Left lung (tissue), 10 donors: ENCODE results near the gene APMAP. TPM values are rescaled to one million over a fixed set of nuclear protein-coding genes. Genes with fewer than 3 reads are reported as not detected.

Experiments used
- ATAC-seq: fragments of 200-7000 bp; cut with Tn5 transposase; one replicate; pipeline ENCODE4 v1.9.1; 2020; ENCODE audit warnings: moderate library complexity
- DNase-seq, 4 donors: peaks; one replicate each; pipeline ENCODE4 v3.0.0-alpha.2; 2013 to 2020
- H3K27ac ChIP-seq, 2 donors: fragments of 200-600 bp; sonication (generic) in 1 of 2; one replicate each; pipeline versions ENCODE4 v1.5.0 to v1.8.0; 2020 to 2021
- H3K27me3 ChIP-seq, 2 donors: fragments of 200-600 bp; sonication (generic) in 1 of 2; one replicate each; pipeline versions ENCODE4 v1.5.0 to v1.8.0; 2020 to 2021
- H3K36me3 ChIP-seq, 2 donors: fragments of 200-600 bp; sonication (generic) in 1 of 2; one replicate each; pipeline versions ENCODE4 v1.5.0 to v1.8.0; 2020 to 2021
- H3K4me1 ChIP-seq, 2 donors: fragments of 200-600 bp; one replicate each; pipeline ENCODE4 v1.8.0; 2021
- H3K4me3 ChIP-seq, 2 donors: fragments of 200-600 bp; sonication (generic) in 1 of 2; one replicate each; pipeline versions ENCODE4 v1.5.0 to v1.8.0; 2020 to 2021; ENCODE audit warnings: mild to moderate bottlenecking in 1 of 2
- H3K9me3 ChIP-seq, 2 donors: fragments of 200-600 bp; sonication (generic) in 1 of 2; one replicate each; pipeline versions ENCODE4 v1.5.0 to v1.8.0; 2020 to 2021
- CTCF ChIP-seq, 2 donors: fragments of 200-600 bp; sonication (generic) in 1 of 2; IDR thresholded peaks; one replicate each; pipeline versions ENCODE4 v1.5.0 to v1.8.0; 2021; ENCODE audit warnings: antibody characterized with exemption in 2 of 2
- intact Hi-C, 2 donors: fragments of 100-400 bp; cut with DNase I; formaldehyde crosslinking; loops; one replicate each; pipeline versions ENCODE4 v1.11.2 to v1.14.2; 2022
- polyA plus RNA-seq, 6 donors: library from polyadenylated mRNA; unstranded; fragments of 120-200 nt; gene quantifications; one replicate each; pipeline ENCODE4 v1.2.1, GENCODE V29; 2013; ENCODE audit not compliant: insufficient read length in 6 of 6
- total RNA-seq, 2 donors: library from RNA; stranded (reverse); fragmentation: NEBNext Ultra II Directional; extraction: Animal tissue kit (Norgen Biotek cat#: 25700); gene quantifications; one replicate each; pipeline ENCODE4 v1.2.1, GENCODE V29; 2021
- donor health status: DM: no; HTN: yes; CAD: no.
- donor health status: DM: no; HTN: no; CAD: no.

Gene APMAP
- total and polyA plus RNA-seq, 8 donors: 76.2 to 90.2 (median 83.1) TPM

DNA sequence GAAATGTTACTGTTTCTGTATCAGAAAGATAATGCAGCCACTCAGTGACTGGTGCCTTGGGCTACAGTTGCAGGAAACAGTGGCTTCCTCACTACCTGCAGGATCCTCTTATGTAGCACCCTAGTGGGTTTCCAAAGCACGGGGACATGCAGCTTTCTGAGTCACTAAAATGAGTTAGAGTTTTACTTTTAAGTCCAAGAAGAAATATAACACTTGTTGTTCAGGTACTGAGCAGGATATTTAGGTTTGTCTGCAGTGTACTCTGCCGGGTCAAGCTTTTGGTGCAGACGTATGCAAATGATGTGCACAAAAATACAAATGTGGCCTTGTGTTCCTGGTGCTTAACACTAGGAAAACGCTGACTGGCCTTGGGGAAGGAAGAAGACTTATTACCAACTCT, 43.4 kb upstream of the APMAP start:
- ATAC-seq (no peak), DNase-seq (no peak)
- Histone ChIP-seq H3K27ac (peak overlapping the region in 1 of 2 donors; percentile 28), H3K4me1 (peaks cover 43 to 74% of the 10 kb centered on the region in 2 donors), H3K27me3 (no peaks in the 10 kb centered on the region), H3K36me3 (no peaks in the 10 kb centered on the region), H3K4me3 (no peak overlapping the region), H3K9me3 (no peaks in the 10 kb centered on the region)
- no peak for TF ChIP-seq CTCF (IDR thresholded peaks at IDR 0.05)
- intact Hi-C loops: no loop called here

DNA sequence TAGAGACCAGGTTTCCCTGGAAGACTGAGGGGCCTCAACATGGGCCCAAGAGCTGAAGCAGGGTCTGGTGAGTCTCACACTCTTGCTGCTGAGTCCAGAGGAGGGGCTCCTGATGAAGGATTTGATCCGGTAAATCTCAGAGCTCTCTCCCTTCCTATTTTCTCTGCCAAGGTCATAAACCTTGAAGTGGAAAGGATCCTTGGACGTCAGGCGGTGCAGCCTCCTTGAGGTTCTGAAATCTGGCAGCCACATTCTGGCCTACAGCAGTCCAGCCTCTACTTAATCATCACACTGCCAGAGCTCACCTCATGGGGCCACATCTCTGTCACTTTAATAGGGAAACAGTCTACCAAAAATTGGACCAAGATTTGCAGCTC, 41.4 kb upstream of the APMAP start:
- no peak for DNase-seq
- H3K27ac ChIP-seq: no peak overlapping the region
- H3K36me3 ChIP-seq: peaks cover 0 to 8% of the 10 kb centered on the region in 2 donors
- no peak for TF ChIP-seq CTCF (IDR thresholded peaks at IDR 0.05)
- no peaks in the 10 kb centered on the region for H3K27me3 ChIP-seq
- no peak overlapping the region for H3K4me3 ChIP-seq
- intact Hi-C loops: no loop called here
- peak; percentile 29 for ATAC-seq
- no peaks in the 10 kb centered on the region for H3K9me3 ChIP-seq
- H3K4me1 ChIP-seq: peaks cover 24 to 54% of the 10 kb centered on the region in 2 donors

DNA sequence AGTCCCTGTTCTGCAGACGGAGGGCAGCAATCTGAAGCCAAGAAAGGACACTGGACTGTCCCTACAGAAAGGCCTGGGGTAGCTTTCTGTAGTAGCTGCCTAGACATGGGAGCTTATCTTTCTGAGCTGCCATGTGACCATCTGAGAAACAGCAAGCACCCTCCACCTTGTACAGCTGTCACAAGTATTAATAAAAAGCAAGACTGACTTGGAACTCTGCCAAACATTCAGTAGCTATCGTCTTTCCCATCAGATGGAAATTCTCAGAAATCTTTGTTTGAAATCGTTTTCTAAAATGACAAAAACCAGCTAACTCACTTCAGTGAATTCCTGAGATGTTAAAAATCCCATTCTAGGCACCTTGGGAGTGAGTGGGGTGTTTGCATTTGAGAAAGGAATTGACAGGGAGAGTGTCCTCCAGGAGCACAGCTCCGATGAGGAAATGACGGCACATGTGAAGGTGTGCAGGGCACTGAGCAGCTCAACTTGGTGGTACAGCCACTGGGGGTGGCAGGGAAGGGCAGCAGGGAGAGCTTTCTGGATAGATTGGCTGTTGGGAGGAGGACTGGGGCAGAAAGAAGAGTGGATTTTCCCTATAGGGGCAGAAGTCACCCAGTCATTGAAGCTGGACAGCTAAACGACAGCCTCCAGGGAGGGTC, 40.8 kb upstream of the APMAP start:
- Histone ChIP-seq H3K27ac (peak overlapping the region in 1 of 2 donors; percentile 26), H3K27me3 (no peaks in the 10 kb centered on the region), H3K4me3 (no peak overlapping the region), H3K4me1 (peaks cover 19 to 49% of the 10 kb centered on the region in 2 donors), H3K9me3 (no peaks in the 10 kb centered on the region), H3K36me3 (peaks cover 0 to 11% of the 10 kb centered on the region in 2 donors)
- no peak for TF ChIP-seq CTCF (IDR thresholded peaks at IDR 0.05)
- ATAC-seq (peak; percentile 51), DNase-seq (no peak)
- intact Hi-C loops: no loop called here

DNA sequence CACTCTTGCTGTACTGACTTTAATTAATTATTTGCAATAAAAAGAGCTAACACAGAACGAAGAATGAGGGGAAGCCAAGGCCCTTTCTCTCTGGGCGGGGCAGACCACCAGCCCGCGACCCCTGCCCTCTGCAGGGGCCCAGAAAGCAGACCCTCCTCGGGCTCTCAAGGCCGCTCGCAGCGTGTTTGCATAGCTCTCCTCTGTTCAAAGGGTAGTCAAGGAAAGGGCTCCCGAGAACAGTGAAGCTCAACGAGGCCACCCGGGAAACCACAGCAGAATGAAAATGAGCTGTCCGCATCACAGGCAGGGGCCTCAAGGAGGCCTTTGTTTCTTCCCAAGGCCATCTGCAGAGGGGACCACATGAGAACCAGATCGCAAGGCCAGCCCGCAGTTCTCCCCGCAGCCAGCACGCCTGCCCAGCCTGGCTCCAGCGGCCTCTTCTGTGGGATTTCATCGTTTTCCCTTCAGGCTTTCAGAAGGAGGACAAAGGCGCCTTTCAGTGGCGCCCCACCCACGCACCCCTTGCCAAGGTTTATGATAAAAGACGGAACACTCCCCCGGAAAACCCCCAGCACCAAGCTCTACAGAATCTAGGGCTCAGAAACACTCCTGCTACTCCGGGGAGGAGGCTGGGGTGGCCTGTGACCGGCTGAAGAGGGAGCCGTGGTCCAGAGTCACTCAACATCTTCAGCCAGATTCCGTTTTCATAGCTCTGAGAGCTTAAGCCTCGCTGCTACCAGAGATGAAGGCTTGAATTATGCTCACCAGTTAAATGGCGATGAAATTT, 40.1 kb upstream of the APMAP start:
- H3K36me3 ChIP-seq: peaks cover 0 to 13% of the 10 kb centered on the region in 2 donors
- DNase-seq (peak in 1 of 4 donors; percentile 59), ATAC-seq (peak; percentile 39)
- H3K27ac ChIP-seq: peak overlapping the region in 1 of 2 donors; percentile 26
- H3K4me3 ChIP-seq: no peak overlapping the region
- intact Hi-C loops: no loop called here
- no peaks in the 10 kb centered on the region for H3K9me3 ChIP-seq
- no peaks in the 10 kb centered on the region for H3K27me3 ChIP-seq
- TF ChIP-seq CTCF (IDR thresholded peaks at IDR 0.05): no peak
- peaks cover 11 to 42% of the 10 kb centered on the region in 2 donors for H3K4me1 ChIP-seq

DNA sequence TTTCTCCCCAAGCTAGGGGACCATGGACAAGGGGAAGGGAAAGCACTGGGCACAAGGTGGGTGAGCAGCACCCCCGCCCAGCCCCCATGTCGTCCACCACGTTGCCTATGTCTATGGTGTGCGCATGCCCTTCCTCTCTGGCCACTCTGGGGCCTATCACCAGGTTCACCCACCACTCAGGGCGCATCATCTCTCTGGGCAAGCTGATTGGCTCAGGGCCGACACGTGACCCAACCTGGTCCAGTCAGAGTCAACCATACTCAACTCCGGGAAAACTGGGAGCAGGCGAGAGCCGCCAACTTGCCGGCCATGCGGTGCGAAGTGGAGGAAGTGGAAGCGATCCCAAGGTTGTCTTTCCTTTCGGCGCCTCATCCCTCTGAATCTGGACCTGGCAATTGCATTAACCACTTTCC, 39.5 kb upstream of the APMAP start:
- H3K4me3 ChIP-seq: no peak overlapping the region
- H3K9me3 ChIP-seq: no peaks in the 10 kb centered on the region
- no peak for TF ChIP-seq CTCF (IDR thresholded peaks at IDR 0.05)
- H3K27me3 ChIP-seq: no peaks in the 10 kb centered on the region
- H3K36me3 ChIP-seq: peaks cover 0 to 13% of the 10 kb centered on the region in 2 donors
- intact Hi-C loops: no loop called here
- DNase-seq (peak in 1 of 4 donors; percentile 34), ATAC-seq (no peak)
- peaks cover 6 to 36% of the 10 kb centered on the region in 2 donors for H3K4me1 ChIP-seq
- H3K27ac ChIP-seq: peak overlapping the region in 1 of 2 donors; percentile 26
